Keratinocyte (primary cell): ENCODE measurements around the gene C2CD5. TPM values are rescaled to one million over a fixed set of nuclear protein-coding genes. Genes with fewer than 3 reads are reported as not detected.

Experiments used
- DNase-seq: peaks from one replicate; pipeline ENCODE4 v3.0.0-alpha.2; 2011; ENCODE audit warnings: low read depth, missing footprints, low spot score
- FAIRE-seq: peaks from 2 replicates; lab custom pipeline; 2011; peaks lifted over from hg19 to GRCh38; lab: Jason Lieb, UNC
- H2AFZ ChIP-seq: 2 replicates; pipeline ENCODE4 v1.6.0; 2012; ENCODE audit warnings: low read length, control low read depth, inconsistent platforms; ENCODE audit not compliant: control insufficient read depth
- H3K27ac ChIP-seq: 2 replicates; pipeline ENCODE4 v1.5.1; 2011; ENCODE audit warnings: low read length; ENCODE audit not compliant: control insufficient read depth, insufficient read depth
- H3K27me3 ChIP-seq: 3 replicates; pipeline ENCODE4 v1.6.0; 2011; ENCODE audit warnings: low read length; ENCODE audit not compliant: control insufficient read depth, insufficient read depth; ENCODE audit errors: extremely low read depth
- H3K36me3 ChIP-seq, 2 experiments: 2 replicates in 1 of 2; 3 replicates in 1 of 2; pipeline ENCODE4 v1.5.1; 2011; ENCODE audit warnings: low read length in 2 of 2, mild to moderate bottlenecking in 1 of 2; ENCODE audit not compliant: control insufficient read depth in 2 of 2, insufficient read depth in 2 of 2; ENCODE audit errors: extremely low read depth in 1 of 2
- H3K4me1 ChIP-seq: 3 replicates; pipeline ENCODE4 v1.5.1; 2011; ENCODE audit warnings: low read length; ENCODE audit not compliant: control insufficient read depth, insufficient read depth; ENCODE audit errors: extremely low read depth
- H3K4me2 ChIP-seq: 3 replicates; pipeline ENCODE4 v1.6.0; 2011; ENCODE audit warnings: low read depth, low read length; ENCODE audit not compliant: control insufficient read depth, insufficient read depth; ENCODE audit errors: extremely low read depth
- H3K4me3 ChIP-seq, 3 experiments: fragments of 200-600 bp in 1 of 3; sonication (generic) in 1 of 3; 2 replicates in 2 of 3; 3 replicates in 1 of 3; pipeline ENCODE4 v1.5.1; 2011 to 2016; ENCODE audit warnings: low read length in 3 of 3, mild to moderate bottlenecking in 3 of 3, control low read depth in 2 of 3, inconsistent platforms in 1 of 3, low read depth in 1 of 3, mixed read lengths in 1 of 3, mixed run types in 1 of 3, moderate library complexity in 1 of 3; ENCODE audit not compliant: control insufficient read depth in 2 of 3, insufficient read depth in 2 of 3; ENCODE audit errors: extremely low read depth in 1 of 3
- H3K79me2 ChIP-seq: 2 replicates; pipeline ENCODE4 v1.6.0; 2012; ENCODE audit warnings: low read length; ENCODE audit not compliant: control insufficient read depth, insufficient read depth
- H3K9ac ChIP-seq: 3 replicates; pipeline ENCODE4 v1.6.0; 2011; ENCODE audit warnings: low read length; ENCODE audit not compliant: control insufficient read depth, insufficient read depth; ENCODE audit errors: extremely low read depth
- H3K9me1 ChIP-seq: 3 replicates; pipeline ENCODE4 v1.6.0; 2011; ENCODE audit warnings: low read length; ENCODE audit not compliant: control insufficient read depth, insufficient read depth; ENCODE audit errors: extremely low read depth
- H3K9me3 ChIP-seq: 2 replicates; pipeline ENCODE4 v1.5.1; 2012; ENCODE audit warnings: low read depth, low read length; ENCODE audit not compliant: control insufficient read depth
- H4K20me1 ChIP-seq: 3 replicates; pipeline ENCODE4 v1.6.0; 2011; ENCODE audit warnings: low read length; ENCODE audit not compliant: control insufficient read depth, insufficient read depth; ENCODE audit errors: extremely low read depth
- EZH2 ChIP-seq: IDR thresholded peaks from one replicate; pipeline ENCODE4 v1.6.1; 2012; ENCODE audit warnings: inconsistent platforms, mild to moderate bottlenecking, low read length, moderate library complexity
- dilution Hi-C: fragments of 300-500 bp; cut with MboI; formaldehyde crosslinking; loops from one replicate; pipeline ENCODE4 v1.7.0; 2020; ENCODE audit warnings: low sequenced_read_pairs; ENCODE audit not compliant: extremely low pct_ligation_motif_present
- polyA plus RNA-seq, 5 experiments: library from polyadenylated mRNA; depleted of rRNA in 3 of 5; stranded (reverse) in 3 of 5; stranded (forward) in 1 of 5; unstranded in 1 of 5; fragments of >200 nt; gene quantifications; 1 replicate in 1 of 5; 2 replicates in 3 of 5; 3 replicates in 1 of 5; pipeline versions ENCODE4 v1.2.1 to v1.2.3, GENCODE V29; 2011 to 2012; ENCODE audit warnings: missing spikeins in 2 of 5, low read depth in 1 of 5, low replicate concordance in 1 of 5
- TF ChIP-seq, protein P1 (sequence below), 3 experiments: IDR thresholded peaks in 1 of 3; conservative IDR thresholded peaks in 1 of 3; optimal IDR thresholded peaks in 1 of 3; 2 replicates in 2 of 3; 3 replicates in 1 of 3; pipeline versions ENCODE3 to v1.5.1; 2011; ENCODE audit warnings: low read length in 3 of 3, mild to moderate bottlenecking in 3 of 3, moderate library complexity in 2 of 3, control low read depth in 1 of 3, inconsistent platforms in 1 of 3; ENCODE audit not compliant: insufficient read depth in 2 of 3; ENCODE audit errors: extremely low read depth in 1 of 3

Gene C2CD5
- polyA plus RNA-seq, 1 donor (not counting 4 experiments of a cell fraction or from before 2014, with no cell fraction given), result 17.7 TPM

- DNase-seq (no peak), FAIRE-seq (no peak)
- Histone ChIP-seq H3K36me3 (peaks cover 0 to 2% of the 10 kb centered on the region in 2 experiments), H3K9ac (no peak overlapping the region), H3K4me3 (no peak overlapping the region), H3K27ac (no peak overlapping the region), H3K9me3 (no peaks in the 10 kb centered on the region), H3K79me2 (no peaks in the 10 kb centered on the region), H3K4me2 (no peak overlapping the region), H3K4me1 (no peaks in the 10 kb centered on the region), H2AFZ (no peak overlapping the region), H3K9me1 (no peaks in the 10 kb centered on the region), H4K20me1 (no peaks in the 10 kb centered on the region), H3K27me3 (no peaks in the 10 kb centered on the region)
- TF ChIP-seq, protein P1, sequence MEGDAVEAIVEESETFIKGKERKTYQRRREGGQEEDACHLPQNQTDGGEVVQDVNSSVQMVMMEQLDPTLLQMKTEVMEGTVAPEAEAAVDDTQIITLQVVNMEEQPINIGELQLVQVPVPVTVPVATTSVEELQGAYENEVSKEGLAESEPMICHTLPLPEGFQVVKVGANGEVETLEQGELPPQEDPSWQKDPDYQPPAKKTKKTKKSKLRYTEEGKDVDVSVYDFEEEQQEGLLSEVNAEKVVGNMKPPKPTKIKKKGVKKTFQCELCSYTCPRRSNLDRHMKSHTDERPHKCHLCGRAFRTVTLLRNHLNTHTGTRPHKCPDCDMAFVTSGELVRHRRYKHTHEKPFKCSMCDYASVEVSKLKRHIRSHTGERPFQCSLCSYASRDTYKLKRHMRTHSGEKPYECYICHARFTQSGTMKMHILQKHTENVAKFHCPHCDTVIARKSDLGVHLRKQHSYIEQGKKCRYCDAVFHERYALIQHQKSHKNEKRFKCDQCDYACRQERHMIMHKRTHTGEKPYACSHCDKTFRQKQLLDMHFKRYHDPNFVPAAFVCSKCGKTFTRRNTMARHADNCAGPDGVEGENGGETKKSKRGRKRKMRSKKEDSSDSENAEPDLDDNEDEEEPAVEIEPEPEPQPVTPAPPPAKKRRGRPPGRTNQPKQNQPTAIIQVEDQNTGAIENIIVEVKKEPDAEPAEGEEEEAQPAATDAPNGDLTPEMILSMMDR (optimal IDR thresholded peaks at IDR 0.05 in 1 of 3, IDR thresholded peaks at IDR 0.05 in 1 of 3, conservative IDR thresholded peaks at IDR 0.05 in 1 of 3; ENCODE audit: extremely low read depth in 1 of 3, insufficient read depth in 2 of 3, low read length in 3 of 3), result no peak
- TF ChIP-seq EZH2, result no peak
- dilution Hi-C loops, result no loop called here
These were observed 8.9 kb downstream of the C2CD5 start for GRCh38 chr12:22535478-22535877.

DNA sequence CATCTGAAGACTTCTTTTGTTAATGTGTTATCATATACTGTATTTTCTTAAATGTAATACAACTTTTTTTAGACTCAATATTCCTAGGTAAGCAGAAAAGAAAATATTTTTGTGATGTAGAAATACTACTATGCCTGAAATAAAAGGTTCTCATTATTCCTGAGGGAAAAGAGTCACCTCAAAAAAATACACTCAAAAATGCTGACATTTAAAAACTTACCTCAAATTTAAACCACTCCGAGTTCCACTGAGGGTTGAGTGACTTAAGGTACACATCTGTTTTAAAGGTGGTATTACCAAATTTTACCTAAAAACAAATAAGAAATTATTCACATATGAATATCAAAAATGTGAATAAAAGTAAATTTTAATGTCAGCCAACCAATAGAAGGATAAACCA lies 9.3 kb downstream of the C2CD5 start:
- peaks cover 0 to 2% of the 10 kb centered on the region in 2 experiments for H3K36me3 ChIP-seq
- no peaks in the 10 kb centered on the region for H3K4me1 ChIP-seq
- H4K20me1 ChIP-seq, result no peaks in the 10 kb centered on the region
- no peaks in the 10 kb centered on the region for H3K79me2 ChIP-seq
- no peaks in the 10 kb centered on the region for H3K9me3 ChIP-seq
- FAIRE-seq, result no peak
- no peak overlapping the region for H3K27ac ChIP-seq
- no peaks in the 10 kb centered on the region for H3K27me3 ChIP-seq
- H2AFZ ChIP-seq, result no peak overlapping the region
- H3K9ac ChIP-seq, result no peak overlapping the region
- dilution Hi-C loops, result no loop called here
- no peak for TF ChIP-seq EZH2
- TF ChIP-seq, protein P1 (optimal IDR thresholded peaks at IDR 0.05 in 1 of 3, IDR thresholded peaks at IDR 0.05 in 1 of 3, conservative IDR thresholded peaks at IDR 0.05 in 1 of 3; ENCODE audit: extremely low read depth in 1 of 3, insufficient read depth in 2 of 3, low read length in 3 of 3), result no peak
- H3K4me2 ChIP-seq, result no peak overlapping the region
- DNase-seq, result no peak
- H3K4me3 ChIP-seq, result no peak overlapping the region
- no peaks in the 10 kb centered on the region for H3K9me1 ChIP-seq
